Trophoblast cell (in vitro differentiated cells and primary cell): ENCODE data around the gene FXYD3.
A peak's percentile ranks its signal among the peaks of the same experiment; 100 is the strongest.

Experiments
- DNase-seq, 2 donors: peaks; one replicate each; pipeline ENCODE4 v3.0.0-alpha.2; 2016
- H2AFZ ChIP-seq: 2 replicates; pipeline ENCODE4 v1.6.1; 2013; ENCODE audit warnings: low read length, moderate library complexity, mild to moderate bottlenecking; ENCODE audit not compliant: insufficient read depth, poor library complexity
- H2AK5ac ChIP-seq: 2 replicates; pipeline ENCODE4 v1.6.1; 2013; ENCODE audit warnings: mild to moderate bottlenecking, low read length
- H2BK120ac ChIP-seq: 2 replicates; pipeline ENCODE4 v1.6.1; 2013; ENCODE audit warnings: low read length, mild to moderate bottlenecking, moderate library complexity; ENCODE audit not compliant: insufficient read depth, poor library complexity
- H2BK12ac ChIP-seq: 2 replicates; pipeline ENCODE4 v1.6.1; 2013; ENCODE audit warnings: mild to moderate bottlenecking, low read length, moderate library complexity
- H2BK5ac ChIP-seq: 2 replicates; pipeline ENCODE4 v1.6.1; 2013; ENCODE audit warnings: low read length, low read depth, moderate library complexity, mild to moderate bottlenecking; ENCODE audit not compliant: poor library complexity
- H3K14ac ChIP-seq: 2 replicates; pipeline ENCODE4 v1.6.1; 2013; ENCODE audit warnings: mild to moderate bottlenecking, low read length
- H3K18ac ChIP-seq: 2 replicates; pipeline ENCODE4 v1.6.1; 2013; ENCODE audit warnings: mild to moderate bottlenecking, low read length
- H3K23ac ChIP-seq: 2 replicates; pipeline ENCODE4 v1.6.1; 2013; ENCODE audit warnings: low read length
- H3K27ac ChIP-seq: 2 replicates; pipeline ENCODE4 v1.5.1; 2013; ENCODE audit warnings: low read depth, mild to moderate bottlenecking, inconsistent platforms, low read length, moderate library complexity
- H3K27me3 ChIP-seq: 2 replicates; pipeline ENCODE4 v1.6.1; 2013; ENCODE audit warnings: inconsistent platforms, mild to moderate bottlenecking, low read length, moderate library complexity; ENCODE audit not compliant: insufficient read depth
- H3K36me3 ChIP-seq, 2 experiments: 1 replicate in 1 of 2; 2 replicates in 1 of 2; pipeline ENCODE4 v1.6.1; 2013; ENCODE audit warnings: low read length in 2 of 2, mild to moderate bottlenecking in 2 of 2, moderate library complexity in 1 of 2; ENCODE audit not compliant: insufficient read depth in 2 of 2, control insufficient read depth in 1 of 2
- H3K4ac ChIP-seq: 2 replicates; pipeline ENCODE4 v1.6.1; 2013; ENCODE audit warnings: low read depth, mild to moderate bottlenecking, low read length, moderate library complexity
- H3K4me1 ChIP-seq, 2 experiments: 1 replicate in 1 of 2; 2 replicates in 1 of 2; pipeline ENCODE4 v1.6.1; 2013; ENCODE audit warnings: low read length in 2 of 2, mild to moderate bottlenecking in 2 of 2, moderate library complexity in 1 of 2; ENCODE audit not compliant: insufficient read depth in 2 of 2, control insufficient read depth in 1 of 2
- H3K4me2 ChIP-seq: 2 replicates; pipeline ENCODE4 v1.6.1; 2013; ENCODE audit warnings: inconsistent platforms, mild to moderate bottlenecking, low read length, moderate library complexity
- H3K4me3 ChIP-seq: 2 replicates; pipeline ENCODE4 v1.5.1; 2013; ENCODE audit warnings: mild to moderate bottlenecking, low read depth, low read length, inconsistent platforms
- H3K79me1 ChIP-seq: one replicate; pipeline ENCODE4 v1.6.1; 2013; ENCODE audit warnings: low read length
- H3K79me2 ChIP-seq: 2 replicates; pipeline ENCODE4 v1.6.1; 2013; ENCODE audit warnings: low read length, mild to moderate bottlenecking; ENCODE audit not compliant: control insufficient read depth, insufficient read depth, poor library complexity
- H3K9ac ChIP-seq: 2 replicates; pipeline ENCODE4 v1.6.1; 2013; ENCODE audit warnings: mild to moderate bottlenecking, low read length
- H3K9me3 ChIP-seq: 2 replicates; pipeline ENCODE4 v1.6.1; 2013; ENCODE audit warnings: low read depth, mild to moderate bottlenecking, control low read depth, inconsistent platforms, low read length; ENCODE audit not compliant: insufficient read depth
- H4K12ac ChIP-seq: 2 replicates; pipeline ENCODE4 v1.6.1; 2013; ENCODE audit warnings: low read depth, mild to moderate bottlenecking, low read length, moderate library complexity
- H4K8ac ChIP-seq: 2 replicates; pipeline ENCODE4 v1.6.1; 2013; ENCODE audit warnings: low read depth, mild to moderate bottlenecking, low read length, moderate library complexity
- H4K91ac ChIP-seq: one replicate; pipeline ENCODE4 v1.6.1; 2013; ENCODE audit warnings: low read depth, mild to moderate bottlenecking, low read length, moderate library complexity
- WGBS: extraction: QIAGEN DNeasy Blood & Tissue Kit; methylation state at CpG from one replicate; pipeline ENCODE4 v1.1.7; 2013; ENCODE audit warnings: missing lambda C conversion rate; ENCODE audit not compliant: insufficient read length, insufficient coverage; ENCODE audit errors: extremely low coverage; 5-methylcytosine and 5-hydroxymethylcytosine counted together

The FXYD3 gene

DNA sequence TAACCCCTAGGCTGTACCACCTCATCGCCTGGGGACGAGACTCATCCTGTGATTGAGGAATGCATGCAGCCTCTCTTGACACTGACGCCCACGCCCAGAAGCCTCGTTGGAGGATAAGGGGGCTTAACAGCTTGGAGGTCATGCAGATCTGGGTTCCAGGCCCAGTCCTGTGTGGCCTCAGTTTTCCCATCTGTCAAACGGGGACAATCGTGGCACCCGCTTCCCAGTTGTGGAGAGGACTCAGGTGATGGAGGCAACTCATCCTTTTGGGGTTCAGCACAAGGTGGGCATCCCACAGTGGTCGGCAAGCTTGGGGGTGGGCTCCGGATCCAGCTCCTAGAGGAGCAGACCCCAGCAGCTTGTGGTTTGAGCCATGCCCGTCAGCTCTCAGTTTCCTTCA, 20.6 kb downstream of the FXYD3 start:
- Histone ChIP-seq H4K91ac (no peak overlapping the region), H3K18ac (no peak overlapping the region), H3K79me1 (no peaks in the 10 kb centered on the region), H3K4me1 (no peaks in the 10 kb centered on the region), H3K4me2 (no peak overlapping the region), H2BK12ac (no peak overlapping the region), H3K4ac (no peak overlapping the region), H3K23ac (no peak overlapping the region), H2AFZ (no peak overlapping the region), H3K27me3 (no peaks in the 10 kb centered on the region), H3K36me3 (no peaks in the 10 kb centered on the region), H3K9ac (no peak overlapping the region), H3K79me2 (no peaks in the 10 kb centered on the region), H2BK120ac (no peak overlapping the region), H3K4me3 (no peak overlapping the region), H4K8ac (no peak overlapping the region), H3K27ac (no peak overlapping the region), H3K9me3 (peaks cover 4% of the 10 kb centered on the region), H4K12ac (no peak overlapping the region), H2AK5ac (no peak overlapping the region), H2BK5ac (no peak overlapping the region), H3K14ac (no peak overlapping the region)
- no CpG with 5 or more reads among the region's 11 CpGs for WGBS
- DNase-seq: no peak

- Histone ChIP-seq H3K4ac (no peak overlapping the region), H3K79me2 (no peaks in the 10 kb centered on the region), H4K12ac (no peak overlapping the region), H2AFZ (no peak overlapping the region), H3K4me1 (peaks cover 0 to 4% of the 10 kb centered on the region in 2 experiments), H3K9me3 (peaks cover 4% of the 10 kb centered on the region), H3K27me3 (peaks cover 8% of the 10 kb centered on the region), H3K14ac (no peak overlapping the region), H2BK120ac (no peak overlapping the region), H2BK12ac (no peak overlapping the region), H3K4me2 (no peak overlapping the region), H2BK5ac (no peak overlapping the region), H3K4me3 (no peak overlapping the region), H3K18ac (no peak overlapping the region), H3K9ac (no peak overlapping the region), H2AK5ac (no peak overlapping the region), H3K27ac (no peak overlapping the region), H4K8ac (no peak overlapping the region), H4K91ac (no peak overlapping the region), H3K79me1 (no peaks in the 10 kb centered on the region), H3K36me3 (no peaks in the 10 kb centered on the region), H3K23ac (no peak overlapping the region)
- no CpG with 5 or more reads among the region's 9 CpGs for WGBS
- no peak for DNase-seq
These were observed 21.5 kb downstream of the FXYD3 start for GRCh38 chr19:35136977-35137702.

DNA sequence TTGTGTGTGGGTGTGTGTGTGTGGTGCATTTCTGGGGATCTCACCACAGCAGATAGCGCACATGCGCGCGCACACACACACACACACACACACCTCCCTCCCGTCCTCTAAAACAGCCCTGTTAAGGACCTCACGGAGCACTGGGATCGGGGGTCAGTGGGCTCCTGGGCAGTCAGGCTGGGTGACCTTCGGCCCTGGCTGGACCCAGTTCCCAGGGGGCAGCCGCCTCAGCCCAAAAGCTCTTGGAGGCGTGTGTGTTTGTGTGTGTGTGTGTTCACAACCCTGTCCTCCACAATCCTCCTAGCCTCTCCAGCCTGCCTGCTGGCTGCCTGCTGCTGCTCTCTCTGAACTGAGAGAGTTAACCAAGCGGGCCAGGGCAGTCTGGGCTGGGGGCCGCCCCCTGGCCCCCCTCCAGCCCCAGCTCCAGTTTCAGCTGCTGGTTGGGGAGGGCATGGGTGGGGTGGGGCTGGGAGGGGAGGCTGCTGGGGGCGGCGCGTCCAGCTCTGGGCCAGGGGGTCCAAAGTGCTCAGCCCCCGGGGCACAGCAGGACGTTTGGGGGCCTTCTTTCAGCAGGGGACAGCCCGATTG, 22.8 kb downstream of the FXYD3 start, which contains the start of gene FXYD1:
Gene FXYD1, plus strand, starts transcription at position 520 of the 588 bp plus-strand sequence. CDS start 1,256 bp downstream, outside the sequence.
- no peak within 1 kb of the TSS for H3K4me2 ChIP-seq
- no peak within 1 kb of the TSS for H2BK5ac ChIP-seq
- DNase-seq: no peak
- H3K9ac ChIP-seq: no peak within 1 kb of the TSS
- no peak within 1 kb of the TSS for H3K23ac ChIP-seq
- no peaks in the 10 kb centered on the region for H3K79me1 ChIP-seq
- WGBS: no CpG with 5 or more reads among the region's 18 CpGs
- H2AK5ac ChIP-seq: no peak within 1 kb of the TSS
- H4K12ac ChIP-seq: no peak within 1 kb of the TSS
- peaks cover 2% of the 10 kb centered on the region for H3K9me3 ChIP-seq
- H3K36me3 ChIP-seq: no peaks in the 10 kb centered on the region
- H4K8ac ChIP-seq: no peak within 1 kb of the TSS
- no peaks in the 10 kb centered on the region for H3K79me2 ChIP-seq
- no peak within 1 kb of the TSS for H2BK12ac ChIP-seq
- no peak within 1 kb of the TSS for H4K91ac ChIP-seq
- H3K14ac ChIP-seq: no peak within 1 kb of the TSS
- no peak within 1 kb of the TSS for H3K27ac ChIP-seq
- peaks cover 0 to 8% of the 10 kb centered on the region in 2 experiments for H3K4me1 ChIP-seq
- no peak within 1 kb of the TSS for H3K4me3 ChIP-seq
- no peak within 1 kb of the TSS for H3K18ac ChIP-seq
- peaks cover 16% of the 10 kb centered on the region for H3K27me3 ChIP-seq
- no peak within 1 kb of the TSS for H3K4ac ChIP-seq
- H2AFZ ChIP-seq: no peak within 1 kb of the TSS
- no peak within 1 kb of the TSS for H2BK120ac ChIP-seq

- Histone ChIP-seq H3K4me2 (no peak overlapping the region), H3K14ac (no peak overlapping the region), H3K27me3 (peaks cover 26% of the 10 kb centered on the region), H2BK12ac (no peak overlapping the region), H3K4ac (no peak overlapping the region), H2AK5ac (no peak overlapping the region), H3K79me1 (no peaks in the 10 kb centered on the region), H3K4me3 (peak overlapping the region; percentile 52), H3K4me1 (peaks cover 0 to 8% of the 10 kb centered on the region in 2 experiments), H2BK120ac (no peak overlapping the region), H4K91ac (no peak overlapping the region), H2AFZ (no peak overlapping the region), H3K36me3 (no peaks in the 10 kb centered on the region), H2BK5ac (no peak overlapping the region), H3K23ac (no peak overlapping the region), H3K18ac (no peak overlapping the region), H3K79me2 (no peaks in the 10 kb centered on the region), H4K8ac (no peak overlapping the region), H3K9me3 (peaks cover 2% of the 10 kb centered on the region), H4K12ac (no peak overlapping the region), H3K9ac (no peak overlapping the region), H3K27ac (no peak overlapping the region)
- WGBS: no CpG with 5 or more reads among the region's 12 CpGs
- no peak for DNase-seq
These were observed 24.8 kb downstream of the FXYD3 start for GRCh38 chr19:35140207-35140961.
